HL-60 (cell line): Measurements from ENCODE around the gene COL23A1.

Experiments
- GABPA ChIP-seq: IDR thresholded peaks from 2 replicates; pipeline ENCODE4 v1.6.1; 2012; ENCODE audit warnings: low read depth
- POLR2AphosphoS5 ChIP-seq: IDR thresholded peaks from 2 replicates; pipeline ENCODE4 v1.6.1; 2012; ENCODE audit warnings: low read depth
- SPI1 ChIP-seq: IDR thresholded peaks from 2 replicates; pipeline ENCODE4 v1.6.1; 2012; ENCODE audit warnings: low read depth, mild to moderate bottlenecking, borderline replicate concordance
- TF ChIP-seq, protein P1 (sequence below): IDR thresholded peaks from one replicate; pipeline ENCODE4 v1.5.1; 2011; ENCODE audit warnings: low read length, control low read depth, inconsistent platforms; ENCODE audit not compliant: insufficient read depth
- TF ChIP-seq, protein P2 (sequence below): IDR thresholded peaks from 2 replicates; pipeline ENCODE4 v1.6.1; 2012; ENCODE audit warnings: low read depth; ENCODE audit not compliant: insufficient replicate concordance

DNA sequence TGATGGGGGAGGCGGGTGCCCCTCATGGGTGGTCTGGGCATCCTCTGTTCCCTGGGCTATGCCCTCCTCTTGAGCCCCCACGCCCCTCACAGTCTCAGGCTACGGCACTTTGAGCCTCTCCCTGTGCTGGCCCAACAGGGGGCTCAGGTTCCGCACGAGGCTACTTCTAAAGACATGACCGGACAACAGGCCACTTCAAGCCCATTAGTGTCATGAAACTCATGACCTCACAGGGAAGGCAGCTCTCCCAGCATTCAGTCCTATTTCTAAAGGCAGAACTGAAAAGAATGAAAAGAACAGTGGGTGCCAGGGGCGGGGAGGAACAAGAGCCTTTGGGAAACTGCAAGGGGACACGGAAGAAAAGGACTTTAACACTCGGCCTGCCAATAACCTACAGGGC, 45.0 kb downstream of the COL23A1 start:
- no peak for TF ChIP-seq SPI1
- TF ChIP-seq, protein P1, sequence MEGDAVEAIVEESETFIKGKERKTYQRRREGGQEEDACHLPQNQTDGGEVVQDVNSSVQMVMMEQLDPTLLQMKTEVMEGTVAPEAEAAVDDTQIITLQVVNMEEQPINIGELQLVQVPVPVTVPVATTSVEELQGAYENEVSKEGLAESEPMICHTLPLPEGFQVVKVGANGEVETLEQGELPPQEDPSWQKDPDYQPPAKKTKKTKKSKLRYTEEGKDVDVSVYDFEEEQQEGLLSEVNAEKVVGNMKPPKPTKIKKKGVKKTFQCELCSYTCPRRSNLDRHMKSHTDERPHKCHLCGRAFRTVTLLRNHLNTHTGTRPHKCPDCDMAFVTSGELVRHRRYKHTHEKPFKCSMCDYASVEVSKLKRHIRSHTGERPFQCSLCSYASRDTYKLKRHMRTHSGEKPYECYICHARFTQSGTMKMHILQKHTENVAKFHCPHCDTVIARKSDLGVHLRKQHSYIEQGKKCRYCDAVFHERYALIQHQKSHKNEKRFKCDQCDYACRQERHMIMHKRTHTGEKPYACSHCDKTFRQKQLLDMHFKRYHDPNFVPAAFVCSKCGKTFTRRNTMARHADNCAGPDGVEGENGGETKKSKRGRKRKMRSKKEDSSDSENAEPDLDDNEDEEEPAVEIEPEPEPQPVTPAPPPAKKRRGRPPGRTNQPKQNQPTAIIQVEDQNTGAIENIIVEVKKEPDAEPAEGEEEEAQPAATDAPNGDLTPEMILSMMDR, result no peak
- no peak for TF ChIP-seq GABPA
- TF ChIP-seq, protein P2, sequence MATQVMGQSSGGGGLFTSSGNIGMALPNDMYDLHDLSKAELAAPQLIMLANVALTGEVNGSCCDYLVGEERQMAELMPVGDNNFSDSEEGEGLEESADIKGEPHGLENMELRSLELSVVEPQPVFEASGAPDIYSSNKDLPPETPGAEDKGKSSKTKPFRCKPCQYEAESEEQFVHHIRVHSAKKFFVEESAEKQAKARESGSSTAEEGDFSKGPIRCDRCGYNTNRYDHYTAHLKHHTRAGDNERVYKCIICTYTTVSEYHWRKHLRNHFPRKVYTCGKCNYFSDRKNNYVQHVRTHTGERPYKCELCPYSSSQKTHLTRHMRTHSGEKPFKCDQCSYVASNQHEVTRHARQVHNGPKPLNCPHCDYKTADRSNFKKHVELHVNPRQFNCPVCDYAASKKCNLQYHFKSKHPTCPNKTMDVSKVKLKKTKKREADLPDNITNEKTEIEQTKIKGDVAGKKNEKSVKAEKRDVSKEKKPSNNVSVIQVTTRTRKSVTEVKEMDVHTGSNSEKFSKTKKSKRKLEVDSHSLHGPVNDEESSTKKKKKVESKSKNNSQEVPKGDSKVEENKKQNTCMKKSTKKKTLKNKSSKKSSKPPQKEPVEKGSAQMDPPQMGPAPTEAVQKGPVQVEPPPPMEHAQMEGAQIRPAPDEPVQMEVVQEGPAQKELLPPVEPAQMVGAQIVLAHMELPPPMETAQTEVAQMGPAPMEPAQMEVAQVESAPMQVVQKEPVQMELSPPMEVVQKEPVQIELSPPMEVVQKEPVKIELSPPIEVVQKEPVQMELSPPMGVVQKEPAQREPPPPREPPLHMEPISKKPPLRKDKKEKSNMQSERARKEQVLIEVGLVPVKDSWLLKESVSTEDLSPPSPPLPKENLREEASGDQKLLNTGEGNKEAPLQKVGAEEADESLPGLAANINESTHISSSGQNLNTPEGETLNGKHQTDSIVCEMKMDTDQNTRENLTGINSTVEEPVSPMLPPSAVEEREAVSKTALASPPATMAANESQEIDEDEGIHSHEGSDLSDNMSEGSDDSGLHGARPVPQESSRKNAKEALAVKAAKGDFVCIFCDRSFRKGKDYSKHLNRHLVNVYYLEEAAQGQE, result no peak
- no peak for TF ChIP-seq POLR2AphosphoS5
